GM20431 (cell line): ENCODE data around the gene ROBO1.

Source experiments
- in situ Hi-C: fragments of 300-500 bp; cut with MseI, MboI; formaldehyde crosslinking; loops from one replicate; pipeline ENCODE4 v1.15.0; 2020; ENCODE audit warnings: low sequenced_read_pairs; ENCODE audit not compliant: unreplicated experiment

Gene ROBO1

DNA sequence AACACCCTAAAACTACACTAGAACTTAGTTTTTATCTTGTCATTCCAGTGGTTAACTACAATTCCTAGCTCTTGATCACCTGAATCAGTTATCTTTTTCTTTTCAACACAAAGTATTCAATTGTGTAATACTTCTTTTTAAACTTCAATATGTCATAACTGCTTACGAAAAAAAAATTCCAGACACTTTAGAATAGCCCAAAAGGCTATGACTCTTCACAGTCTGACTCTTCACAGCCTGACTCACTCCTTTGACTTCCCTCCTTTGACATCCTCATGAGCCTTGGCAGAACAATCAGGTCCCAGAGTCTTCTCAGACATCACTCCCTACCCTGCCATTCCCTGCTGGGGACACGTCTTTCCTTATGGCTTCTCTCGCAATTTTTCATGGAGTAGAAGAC is 727.1 kb downstream of the ROBO1 start:
- in situ Hi-C loops, result no loop called here

DNA sequence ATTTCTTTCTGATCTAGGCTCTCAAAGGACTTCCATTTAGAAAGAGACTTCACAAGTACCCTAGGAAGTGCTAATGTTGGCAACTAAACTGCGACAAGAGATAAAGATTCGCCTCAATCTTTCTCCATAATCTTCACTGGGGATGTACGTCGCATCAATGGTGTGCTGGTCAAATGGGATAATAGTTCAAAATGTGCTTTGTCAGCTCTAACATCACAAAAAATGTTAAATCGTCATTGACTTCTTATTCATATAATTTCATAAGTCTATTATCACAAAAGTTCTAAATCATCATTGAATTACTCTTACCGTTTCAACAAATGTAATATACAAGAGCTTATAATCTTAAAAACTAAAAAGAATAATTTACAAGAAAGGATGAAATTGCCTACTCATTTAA is 727.7 kb downstream of the ROBO1 start:
- in situ Hi-C loops, result no loop called here

DNA sequence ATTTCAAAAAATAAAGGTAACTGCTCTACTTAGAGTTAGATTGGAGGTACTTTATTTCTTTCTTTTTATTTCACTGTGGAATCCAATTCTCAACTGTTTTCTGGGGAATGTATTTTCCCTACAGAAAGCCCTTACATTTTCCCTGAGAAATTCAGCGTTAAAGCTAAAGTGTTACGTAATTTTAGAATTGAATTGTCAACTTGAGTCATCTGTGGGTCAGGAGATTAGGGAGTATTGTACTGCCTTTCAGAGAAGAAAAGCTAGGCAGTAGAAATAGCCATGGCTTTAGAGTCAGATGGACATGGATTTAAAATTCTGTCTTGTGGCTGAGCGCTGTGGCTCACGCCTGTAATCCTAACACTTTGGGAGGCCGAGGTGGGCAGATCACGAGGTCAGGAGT is 728.6 kb downstream of the ROBO1 start:
- in situ Hi-C loops, result no loop called here

DNA sequence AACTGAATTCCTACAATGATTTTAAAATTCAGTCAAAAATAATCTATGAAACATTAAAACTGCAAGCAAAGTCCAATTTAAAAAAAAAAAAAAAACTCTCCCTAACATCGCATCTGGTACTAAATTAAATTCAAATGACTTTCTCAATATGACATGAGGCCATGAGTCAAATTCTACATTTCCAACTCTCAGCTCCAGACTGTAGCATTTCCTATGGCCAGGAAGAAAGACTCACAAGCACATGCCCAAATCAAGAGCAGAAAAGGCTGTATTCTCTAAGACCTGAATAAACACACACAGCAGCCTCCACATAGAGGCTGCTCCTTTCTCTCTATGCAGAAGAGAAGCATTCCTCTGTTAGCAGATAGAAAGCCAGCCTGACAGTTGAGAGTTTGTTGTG is 729.2 kb downstream of the ROBO1 start:
- in situ Hi-C loops, result no loop called here

DNA sequence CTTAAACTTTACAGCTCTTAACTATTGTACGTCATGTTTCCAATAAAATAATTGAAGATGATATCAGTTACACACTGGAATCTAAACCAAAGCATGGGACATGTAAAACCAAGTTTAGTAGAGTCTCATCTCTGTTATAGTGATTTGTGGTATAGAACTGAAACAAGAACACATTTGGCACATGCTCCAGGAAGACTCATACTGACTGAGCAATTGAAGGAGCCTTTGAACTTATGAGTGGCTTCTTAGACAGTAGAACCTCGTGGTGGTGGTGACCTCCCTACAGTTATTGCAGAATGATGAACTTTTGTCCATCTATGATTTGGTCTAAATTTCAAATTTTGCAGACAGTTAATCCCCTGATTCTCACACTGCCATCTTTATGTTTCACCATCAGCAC is 729.7 kb downstream of the ROBO1 start:
- in situ Hi-C loops, result no loop called here

DNA sequence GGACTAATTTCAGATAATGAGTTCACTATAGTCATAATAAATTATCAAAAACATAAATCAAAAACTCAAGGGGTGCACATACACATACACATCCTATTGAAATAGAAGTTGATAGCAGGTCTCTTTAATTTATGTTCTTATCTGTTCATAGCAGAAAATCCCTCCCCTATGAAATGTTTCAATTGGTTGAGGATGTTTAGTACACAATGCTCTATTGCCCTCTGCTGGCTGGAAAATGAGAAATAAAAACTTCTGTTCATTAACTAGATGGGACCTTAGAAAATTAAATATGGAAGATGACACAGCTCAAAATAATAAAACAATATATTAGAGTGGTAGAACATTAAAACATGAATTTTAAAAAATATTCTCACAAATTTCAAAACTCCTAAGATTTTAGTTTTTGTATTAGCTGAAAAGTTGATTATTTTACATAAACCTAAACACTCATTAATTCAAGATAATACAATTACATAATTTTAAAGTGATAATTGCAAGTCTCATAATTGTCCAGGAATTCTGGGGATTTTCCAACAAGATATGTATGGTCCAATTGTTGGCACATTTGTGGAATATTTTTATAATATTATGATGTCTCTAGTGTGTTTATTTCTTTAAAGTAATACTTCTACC is 735.0 kb downstream of the ROBO1 start:
- in situ Hi-C loops, result no loop called here

DNA sequence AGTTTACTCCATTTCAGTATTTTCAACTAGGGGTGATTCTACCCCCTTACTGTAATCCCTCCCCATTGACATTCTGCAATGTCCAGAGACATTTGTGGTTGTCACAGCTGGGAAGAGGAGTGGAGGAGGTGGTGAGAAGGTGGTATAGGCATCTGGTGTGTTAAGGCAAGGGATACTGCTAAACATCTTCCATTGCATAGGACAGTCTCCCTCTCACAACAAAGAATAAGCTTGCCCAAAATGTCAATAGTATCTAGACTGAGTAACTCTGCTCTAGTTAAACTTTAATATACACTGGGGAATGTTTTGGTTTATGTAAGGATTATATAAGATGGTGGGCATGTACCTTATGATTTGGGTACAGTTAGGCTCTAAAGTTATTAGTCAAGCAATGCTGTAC is 737.6 kb downstream of the ROBO1 start:
- in situ Hi-C loops, result no loop called here

DNA sequence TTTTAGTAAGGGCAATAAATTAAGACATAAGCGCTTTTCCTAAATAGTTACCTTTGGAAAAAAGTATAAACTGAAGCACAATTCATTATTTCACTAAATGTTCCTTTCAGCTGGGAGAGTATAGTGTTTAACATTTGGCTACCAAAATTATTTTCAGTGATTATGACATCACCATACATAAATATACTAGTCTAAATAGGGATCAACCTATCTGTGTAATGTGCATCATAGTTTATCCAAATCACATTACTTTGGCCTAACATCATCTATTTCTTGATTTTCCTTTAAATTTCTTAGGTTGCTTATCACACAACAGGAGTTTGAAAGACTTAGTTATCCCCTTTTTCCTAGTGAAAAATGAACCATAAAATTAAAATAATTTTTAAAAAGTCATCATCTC is 738.9 kb downstream of the ROBO1 start:
- in situ Hi-C loops, result no loop called here

DNA sequence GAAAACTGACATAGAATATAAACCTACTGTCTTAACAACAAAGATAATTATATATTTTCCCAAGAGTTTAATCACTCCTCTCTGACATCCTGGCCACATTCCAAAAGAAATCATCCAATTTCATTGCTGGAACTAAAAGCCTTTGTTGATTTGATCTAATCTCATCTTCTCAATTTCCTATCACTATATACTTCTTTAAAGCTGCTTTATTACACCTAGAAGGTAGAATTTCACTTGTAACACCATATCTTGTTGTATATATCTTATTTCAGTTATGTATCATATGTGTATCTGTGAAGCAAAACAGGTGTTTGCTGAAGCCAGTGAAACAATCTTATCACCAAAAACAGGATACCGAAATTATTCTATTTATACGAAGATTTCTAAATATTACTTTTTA is 740.2 kb downstream of the ROBO1 start:
- in situ Hi-C loops, result no loop called here

DNA sequence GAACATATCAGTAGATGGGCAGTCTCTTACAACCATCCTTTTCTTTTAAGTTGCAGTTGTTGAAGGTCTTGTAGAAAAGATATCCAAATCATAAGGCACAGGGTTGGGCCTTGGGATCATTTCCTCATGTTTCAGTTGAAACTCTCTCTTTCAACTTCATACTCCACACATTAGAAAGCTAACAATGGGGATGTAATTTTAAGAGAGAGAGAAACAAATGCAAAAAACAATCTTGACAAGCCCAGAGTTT is 747.9 kb downstream of the ROBO1 start:
- in situ Hi-C loops, result loop anchor here (25.0 kb wide), 1 partner anchor 358 kb away; no protein-coding TSS in a partner anchor

DNA sequence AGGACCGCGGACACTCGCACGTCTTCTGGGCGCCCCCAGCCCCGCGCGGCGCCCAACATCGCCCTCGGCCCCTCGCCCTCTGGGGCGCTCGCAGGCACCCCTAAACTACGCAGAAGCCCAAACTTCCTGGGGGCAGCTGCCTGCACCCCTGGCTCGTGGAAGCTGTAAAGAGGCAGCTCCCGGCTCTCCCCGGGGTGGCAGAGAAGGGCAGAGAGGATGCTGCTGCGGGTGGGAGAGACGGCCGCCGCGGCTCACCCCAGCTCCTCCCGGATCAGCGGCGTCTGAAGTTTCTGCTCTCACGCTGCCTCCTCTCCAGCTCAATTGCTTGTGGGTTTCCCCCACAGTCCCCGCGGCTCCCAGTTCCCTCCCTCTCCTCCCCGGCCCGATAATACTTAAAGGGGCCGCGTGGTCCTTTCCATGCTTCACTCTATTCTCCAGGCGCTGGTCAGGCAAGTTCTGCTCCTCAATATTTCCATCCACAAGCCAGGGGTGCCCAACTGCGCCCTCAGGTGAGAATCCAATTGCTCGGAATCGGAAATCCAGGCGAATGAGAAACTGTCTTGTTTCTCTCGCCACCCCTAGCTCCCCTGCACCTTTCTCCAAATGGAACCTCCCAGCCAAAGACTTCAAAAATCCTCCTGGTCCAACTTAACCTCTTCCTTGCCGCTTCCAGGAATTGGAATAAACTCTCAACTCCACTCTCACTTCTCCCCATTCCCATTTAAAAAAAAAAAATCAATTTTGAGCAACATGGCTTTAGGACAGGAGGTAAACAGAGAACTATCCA is 748.5 kb downstream of the ROBO1 start:
- in situ Hi-C loops, result loop anchor here (25.0 kb wide), 1 partner anchor 357 kb away; no protein-coding TSS in a partner anchor

DNA sequence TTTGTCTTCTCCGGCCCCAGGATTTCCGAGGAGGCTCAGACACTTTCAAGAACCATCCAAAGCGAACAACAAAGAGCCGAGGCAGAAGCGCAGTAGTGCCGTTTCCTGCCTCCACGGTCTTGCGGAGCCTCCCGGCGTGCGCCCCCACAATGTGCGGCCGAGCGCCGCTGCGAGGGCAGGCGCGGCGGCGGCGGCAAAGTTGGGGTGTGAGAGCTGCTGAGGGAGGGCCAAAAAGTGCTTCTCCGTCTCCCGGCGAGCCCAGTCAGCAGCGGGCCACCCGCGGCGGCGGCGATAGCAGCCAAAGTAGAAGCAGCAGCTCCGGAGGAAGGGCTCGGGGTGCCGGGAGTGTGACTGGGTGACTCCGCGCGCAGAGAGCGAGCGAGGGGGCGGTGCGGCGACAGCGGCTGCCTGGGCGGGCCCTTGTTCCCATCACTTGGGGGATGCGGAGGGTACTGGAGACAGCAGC is 749.1 kb downstream of the ROBO1 start:
- in situ Hi-C loops, result loop anchor here (25.0 kb wide), 1 partner anchor 356 kb away; no protein-coding TSS in a partner anchor

DNA sequence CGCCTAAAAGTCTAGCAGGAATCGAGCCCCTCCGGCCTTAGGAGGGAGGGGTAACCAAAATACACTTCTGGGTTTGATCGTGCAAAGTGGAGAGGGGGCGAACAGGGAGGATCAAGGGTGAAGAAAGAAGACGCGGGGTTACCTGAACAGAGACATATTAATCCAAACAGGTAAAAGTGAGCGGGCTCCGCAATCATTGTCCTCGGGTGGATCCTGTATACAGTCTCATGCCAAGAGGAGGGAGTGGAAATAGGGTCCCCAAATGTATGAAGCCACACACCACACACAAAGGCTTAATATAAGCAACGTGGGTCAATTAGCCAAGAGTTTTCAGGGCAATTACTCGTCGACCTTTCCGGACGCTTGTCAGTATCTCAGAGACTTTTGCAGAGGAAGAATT is 749.5 kb downstream of the ROBO1 start:
- in situ Hi-C loops, result loop anchor here (25.0 kb wide), 1 partner anchor 356 kb away; no protein-coding TSS in a partner anchor

DNA sequence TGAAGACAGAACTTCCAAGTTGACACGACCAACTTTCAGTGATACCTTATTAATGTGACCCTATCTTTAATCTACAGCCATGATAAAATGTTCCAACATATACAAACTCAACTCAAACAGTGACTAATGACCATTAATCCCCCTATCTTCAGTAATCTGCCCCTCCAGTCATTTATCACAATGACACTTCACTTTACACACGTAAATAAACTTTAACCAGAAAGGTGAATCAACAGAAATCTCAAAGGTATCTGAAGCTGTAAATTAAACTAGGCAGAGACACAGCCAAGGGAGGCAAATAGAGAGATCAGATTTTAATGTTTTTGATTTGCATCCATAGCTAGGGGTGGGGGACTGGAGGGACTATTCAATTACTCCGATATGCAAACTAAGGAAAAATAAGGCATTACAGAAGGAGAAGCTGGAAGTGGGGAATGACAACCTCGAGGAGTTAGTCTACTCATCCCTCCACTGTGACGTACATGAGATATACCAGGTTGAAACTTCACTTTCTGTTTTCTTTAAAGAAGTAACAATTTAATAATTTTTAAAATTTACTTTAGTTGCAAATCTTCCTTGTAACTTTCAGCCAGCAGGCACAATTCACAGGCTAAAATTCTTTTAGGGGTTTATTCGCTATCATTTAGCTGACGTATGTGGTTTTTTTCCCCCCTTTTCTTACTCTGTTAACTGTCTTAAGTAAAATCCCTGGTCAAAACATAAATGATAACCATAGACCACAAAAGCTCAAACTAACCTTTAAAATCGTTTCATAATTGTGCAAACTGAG is 751.0 kb downstream of the ROBO1 start:
- in situ Hi-C loops, result loop anchor here (25.0 kb wide), 1 partner anchor 354 kb away; no protein-coding TSS in a partner anchor

DNA sequence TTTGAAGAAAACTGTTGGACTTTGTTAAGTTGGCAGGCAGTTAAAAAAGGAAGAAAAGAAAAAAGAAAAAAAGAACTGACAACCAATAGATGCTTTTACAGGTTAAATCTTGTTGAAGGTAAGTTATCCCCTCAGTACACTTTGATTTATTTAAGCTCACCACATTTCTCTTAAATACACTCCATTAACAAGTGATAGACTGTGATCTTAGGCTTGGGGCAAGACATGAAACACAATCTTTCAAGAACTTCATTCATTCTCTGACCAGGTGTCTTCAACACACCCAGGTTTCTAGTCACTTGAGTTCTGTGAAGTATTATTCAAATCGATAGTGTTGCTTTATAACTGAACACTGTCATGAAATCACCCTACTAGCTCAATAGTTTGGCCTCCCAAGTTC is 751.9 kb downstream of the ROBO1 start:
- in situ Hi-C loops, result loop anchor here (25.0 kb wide), 1 partner anchor 354 kb away; no protein-coding TSS in a partner anchor

DNA sequence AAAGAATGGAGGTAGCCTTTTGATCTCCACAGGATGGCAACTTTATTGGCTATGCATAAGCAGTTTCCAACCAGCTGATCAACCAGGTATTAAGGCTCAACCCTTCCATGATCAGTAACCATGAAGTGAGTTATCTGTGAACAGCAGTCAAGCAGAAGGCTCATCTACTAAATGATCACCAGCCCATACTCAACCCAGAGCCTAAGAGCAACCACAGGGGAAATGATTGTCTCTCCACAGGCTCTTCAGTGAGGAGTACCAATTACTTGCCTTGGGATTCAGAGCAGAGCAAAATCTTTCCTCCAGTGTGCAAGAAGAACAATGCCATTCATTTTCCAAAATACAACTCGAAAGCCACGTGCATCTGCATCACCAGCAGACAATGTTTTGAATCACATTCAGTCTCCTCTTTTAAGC is 754.8 kb downstream of the ROBO1 start:
- in situ Hi-C loops, result loop anchor here (25.0 kb wide), 1 partner anchor 351 kb away; no protein-coding TSS in a partner anchor

DNA sequence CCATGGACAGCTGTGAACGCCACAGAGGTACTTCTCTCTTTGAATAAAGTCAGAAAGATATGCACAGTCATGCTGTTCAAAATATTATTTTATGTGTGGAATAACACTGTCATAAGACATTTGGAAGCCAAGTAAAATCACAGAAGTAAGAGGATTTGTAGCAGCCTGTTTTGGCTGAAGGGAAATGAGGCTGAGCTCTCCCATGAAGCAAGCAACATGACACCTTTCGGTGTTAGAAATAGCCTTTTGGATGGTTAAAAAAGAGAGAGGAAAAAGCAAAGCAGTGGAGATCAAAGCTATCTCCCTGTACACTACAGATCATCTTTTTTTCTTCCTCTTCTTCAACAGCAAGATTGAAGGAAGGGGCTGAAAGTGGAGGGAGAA is 755.3 kb downstream of the ROBO1 start:
- in situ Hi-C loops, result loop anchor here (25.0 kb wide), 1 partner anchor 350 kb away; no protein-coding TSS in a partner anchor

DNA sequence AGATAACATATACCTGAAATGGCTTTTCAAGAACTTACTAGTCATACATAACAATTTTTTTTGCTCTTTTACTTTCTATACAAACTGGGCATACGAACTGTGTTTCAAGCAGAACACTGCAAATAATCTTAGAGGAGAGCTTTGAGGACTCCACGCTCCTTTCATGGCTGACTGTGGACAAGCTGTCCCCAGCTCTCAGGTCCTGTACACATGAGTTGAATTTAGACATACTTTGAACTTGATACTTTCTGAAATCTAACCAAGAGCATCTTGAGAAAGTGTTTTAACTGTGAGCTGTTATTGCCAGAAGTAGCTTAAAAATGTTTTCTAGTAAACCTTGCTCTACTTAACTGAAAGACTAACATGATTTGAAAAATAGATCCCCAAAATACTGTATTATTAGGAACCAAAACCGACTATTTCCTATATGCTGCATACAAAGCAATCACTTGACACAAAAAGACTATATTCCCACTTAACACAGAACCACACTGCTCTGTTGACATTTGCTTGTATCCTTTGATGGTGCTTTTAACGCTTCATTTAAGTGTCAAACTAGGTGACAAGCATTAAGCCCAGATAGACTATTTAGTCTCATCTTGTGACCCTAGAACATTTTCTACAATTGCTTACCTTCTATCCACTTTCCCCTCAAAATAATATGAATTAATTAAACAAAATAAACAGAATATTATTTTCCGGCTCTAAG is 755.8 kb downstream of the ROBO1 start:
- in situ Hi-C loops, result loop anchor here (25.0 kb wide), 1 partner anchor 350 kb away; no protein-coding TSS in a partner anchor

DNA sequence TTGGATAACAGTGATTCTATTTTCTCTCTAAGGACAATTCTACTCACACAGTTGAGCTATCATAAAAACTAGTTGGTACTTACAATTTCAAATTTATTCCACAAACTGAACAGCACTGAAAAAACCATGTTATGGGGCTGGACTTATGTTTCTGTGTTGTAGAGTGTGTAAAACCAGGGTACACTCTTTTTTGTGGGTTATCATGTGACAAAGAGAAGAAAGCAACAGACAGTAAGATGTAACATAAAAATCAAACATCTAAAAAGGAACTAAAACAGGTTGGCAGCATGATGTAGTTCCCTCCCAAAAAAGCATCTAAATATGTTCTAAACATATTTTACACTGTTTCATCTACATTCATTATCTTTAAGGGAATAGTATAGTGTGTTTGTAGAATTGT is 757.9 kb downstream of the ROBO1 start:
- in situ Hi-C loops, result loop anchor here (25.0 kb wide), 1 partner anchor 348 kb away; no protein-coding TSS in a partner anchor

DNA sequence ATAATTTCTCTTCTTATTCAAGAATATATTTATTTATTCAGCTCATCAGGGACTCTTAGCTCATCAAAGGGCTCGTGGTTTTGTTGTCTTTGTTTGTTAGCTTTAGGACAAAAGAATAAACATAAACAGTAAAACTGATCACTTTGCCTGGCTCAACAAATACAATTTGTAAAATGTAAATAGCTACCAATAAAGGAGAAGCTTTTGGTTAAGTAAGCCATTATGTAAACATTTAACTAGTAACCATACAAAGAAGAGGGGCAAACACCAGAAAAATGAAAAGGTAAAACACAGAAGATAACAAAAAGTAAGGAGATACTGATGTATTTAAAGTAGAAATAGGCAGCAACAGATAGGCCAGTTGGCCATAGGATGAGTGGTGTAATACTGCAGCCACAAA is 761.7 kb downstream of the ROBO1 start:
- in situ Hi-C loops, result loop anchor here (25.0 kb wide), 1 partner anchor 344 kb away; no protein-coding TSS in a partner anchor
